CD4-positive, alpha-beta T cell treated with Interleukin-15 for 1 hour (primary cell): Measurements from ENCODE around the gene SLC6A20.

ENCODE experiments used
- DNase-seq: peaks from one replicate; pipeline ENCODE4 v3.0.0-alpha.2; 2020

Gene SLC6A20

DNA sequence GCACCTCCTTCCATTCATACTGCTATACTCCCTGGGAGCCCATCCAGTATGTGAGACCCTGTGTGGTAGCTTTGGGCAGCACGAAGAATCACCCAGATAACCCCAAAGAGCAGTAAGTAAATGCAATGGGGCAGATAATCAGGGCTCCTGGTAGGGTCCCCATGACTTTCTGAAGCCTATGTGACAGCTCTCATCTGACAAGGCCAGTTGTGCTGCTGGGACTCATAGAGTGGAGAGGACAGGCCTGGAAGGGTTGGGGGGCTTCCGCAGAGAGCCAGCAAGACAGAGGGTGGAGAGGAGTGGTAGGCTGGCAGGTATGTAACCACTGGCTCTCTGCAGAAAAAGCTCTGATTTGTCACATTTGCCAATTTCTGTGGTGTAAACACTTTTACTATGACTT lies 3.2 kb upstream of the SLC6A20 start:
- no peak for DNase-seq

DNA sequence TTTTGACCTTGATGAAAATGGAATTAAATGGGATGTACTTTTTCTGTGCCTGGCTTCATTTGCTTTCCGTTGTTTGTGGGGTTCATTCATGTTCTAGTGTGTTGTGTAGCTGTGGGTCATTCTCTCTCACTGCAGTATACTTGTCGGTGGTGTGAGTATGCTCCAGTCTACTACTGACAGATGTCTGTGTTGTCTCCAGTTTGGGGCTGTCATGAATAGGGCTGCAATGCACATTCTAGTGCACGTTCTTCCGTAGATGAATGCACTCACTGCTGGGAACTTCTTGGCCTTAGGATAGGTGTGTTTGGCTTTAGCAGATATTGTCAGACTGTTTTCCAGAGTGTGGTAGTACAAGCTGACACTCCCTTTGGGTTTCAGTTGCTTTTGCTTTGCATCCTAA lies 1.7 kb upstream of the SLC6A20 start:
- DNase-seq, result no peak

DNA sequence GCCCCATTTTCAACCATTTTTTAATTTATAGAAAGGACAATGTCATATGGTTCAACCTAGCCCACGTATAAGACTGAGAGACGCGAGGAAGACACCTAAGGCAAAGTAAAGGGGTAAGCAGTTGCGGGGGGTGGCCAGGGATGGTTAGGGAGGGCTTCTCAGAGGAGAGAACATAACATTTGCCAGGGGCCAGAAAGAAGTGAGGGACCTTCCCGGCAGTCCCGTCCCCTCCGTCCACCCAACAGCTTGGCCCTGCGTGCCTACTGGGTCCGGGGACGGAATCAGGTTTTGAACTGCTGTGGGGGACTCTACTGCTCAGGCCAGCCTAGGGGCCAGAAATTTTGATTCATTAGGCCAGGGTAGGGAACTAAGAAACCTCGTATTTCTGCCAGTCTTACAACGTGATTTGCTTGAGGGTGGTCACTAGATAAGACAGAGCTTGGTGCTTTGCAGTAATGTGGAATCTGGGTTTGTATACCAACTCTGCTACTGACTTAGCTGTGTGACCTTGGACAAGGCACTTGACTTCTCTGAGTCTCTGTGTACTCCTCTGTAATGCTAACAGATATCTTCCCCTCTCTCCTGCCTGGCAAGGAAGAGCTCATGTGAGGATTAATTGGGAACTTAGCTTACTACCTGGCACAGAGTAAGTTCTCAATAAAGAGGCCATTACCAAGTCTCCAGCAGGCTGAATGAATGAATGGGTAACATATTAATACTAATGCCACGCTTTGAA lies 734 bp upstream of the SLC6A20 start:
- no peak for DNase-seq

DNA sequence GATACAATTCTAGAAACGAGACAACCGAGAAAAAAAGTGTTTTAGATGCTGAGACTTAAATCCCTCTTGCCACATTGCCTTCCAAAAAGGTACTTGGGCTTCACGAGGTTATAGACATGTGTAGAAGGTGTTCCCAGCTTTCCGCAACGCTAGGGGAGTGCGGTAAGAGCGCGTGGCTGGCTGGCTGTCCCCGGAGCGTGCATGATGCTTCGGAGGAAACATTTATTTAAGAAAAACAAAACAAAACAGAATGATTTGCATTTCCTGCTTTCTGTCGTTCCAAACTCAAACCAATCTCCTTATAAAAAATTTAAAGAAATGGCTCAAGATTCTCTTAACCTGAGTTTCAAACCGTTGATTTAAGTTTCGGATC lies 841 bp downstream of the SLC6A20 start:
- no peak for DNase-seq

DNA sequence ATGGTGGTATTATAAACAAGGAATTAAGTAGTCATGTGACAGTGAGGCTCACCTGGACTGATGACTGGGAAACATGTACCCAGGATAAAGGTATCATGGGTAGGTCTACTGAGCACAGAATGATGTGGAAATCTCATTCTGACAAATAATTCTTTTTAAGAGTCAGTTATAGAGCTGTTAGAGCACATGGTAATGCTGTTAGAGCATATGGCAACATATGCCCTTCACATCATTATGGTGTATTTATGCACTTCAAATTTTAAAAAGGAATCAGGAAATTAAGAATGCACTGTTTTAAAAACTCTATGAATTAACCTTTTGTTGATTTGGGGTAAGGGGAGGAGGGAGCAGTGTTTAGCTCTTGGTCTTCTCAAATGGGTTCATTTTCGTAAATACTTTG lies 1.7 kb downstream of the SLC6A20 start:
- DNase-seq, result no peak

DNA sequence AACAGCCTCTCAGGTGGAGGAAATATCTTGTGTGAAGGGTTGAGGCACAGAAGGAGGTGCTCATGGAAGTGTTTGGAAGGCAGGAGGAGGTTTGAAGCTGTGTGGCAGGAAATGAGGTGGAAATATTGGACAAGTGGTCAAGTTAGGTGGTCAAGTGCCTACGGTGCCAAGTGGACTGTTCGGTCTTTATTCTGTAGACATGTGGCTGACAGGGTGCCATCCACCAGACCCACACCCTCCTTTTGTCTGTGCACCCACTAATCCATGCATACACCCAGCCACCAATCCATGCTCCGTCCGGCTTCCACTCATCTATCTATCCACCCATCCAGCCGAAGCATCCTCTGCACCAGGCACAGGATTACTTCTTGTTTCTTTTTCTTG lies 2.2 kb downstream of the SLC6A20 start:
- no peak for DNase-seq

DNA sequence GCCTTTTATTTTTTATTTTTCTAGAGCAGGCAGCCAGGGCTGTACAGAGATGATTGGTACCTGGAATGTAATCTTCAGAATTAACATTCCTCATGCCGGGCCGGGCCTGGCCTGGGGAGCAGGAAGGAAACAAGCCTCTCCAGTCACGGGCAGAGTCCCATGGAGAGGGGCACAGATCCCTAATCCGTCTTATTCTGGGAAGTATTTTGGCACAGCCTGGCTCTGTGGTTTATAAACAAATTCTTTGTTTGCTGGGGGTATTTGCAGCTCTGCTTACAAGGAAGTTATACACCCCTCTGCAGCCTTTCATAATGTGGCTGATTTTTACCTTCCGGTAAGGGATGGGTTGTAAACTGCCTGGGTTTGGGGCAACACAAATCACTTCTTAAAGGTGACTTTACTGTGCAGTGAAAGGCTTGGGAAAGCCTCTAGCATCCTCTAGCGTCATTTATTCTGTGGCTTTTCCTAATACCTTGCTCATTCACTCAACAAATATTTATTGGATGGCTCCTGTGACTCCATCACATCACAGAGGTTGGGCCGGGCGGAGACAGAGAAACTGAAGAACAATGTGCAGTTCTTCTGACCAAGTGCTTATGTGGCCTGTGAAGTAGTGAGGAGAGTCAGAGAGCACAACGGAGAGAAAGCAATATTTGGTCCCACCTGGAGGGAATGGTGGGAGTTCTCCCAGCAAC lies 2.7 kb downstream of the SLC6A20 start:
- DNase-seq, result no peak

DNA sequence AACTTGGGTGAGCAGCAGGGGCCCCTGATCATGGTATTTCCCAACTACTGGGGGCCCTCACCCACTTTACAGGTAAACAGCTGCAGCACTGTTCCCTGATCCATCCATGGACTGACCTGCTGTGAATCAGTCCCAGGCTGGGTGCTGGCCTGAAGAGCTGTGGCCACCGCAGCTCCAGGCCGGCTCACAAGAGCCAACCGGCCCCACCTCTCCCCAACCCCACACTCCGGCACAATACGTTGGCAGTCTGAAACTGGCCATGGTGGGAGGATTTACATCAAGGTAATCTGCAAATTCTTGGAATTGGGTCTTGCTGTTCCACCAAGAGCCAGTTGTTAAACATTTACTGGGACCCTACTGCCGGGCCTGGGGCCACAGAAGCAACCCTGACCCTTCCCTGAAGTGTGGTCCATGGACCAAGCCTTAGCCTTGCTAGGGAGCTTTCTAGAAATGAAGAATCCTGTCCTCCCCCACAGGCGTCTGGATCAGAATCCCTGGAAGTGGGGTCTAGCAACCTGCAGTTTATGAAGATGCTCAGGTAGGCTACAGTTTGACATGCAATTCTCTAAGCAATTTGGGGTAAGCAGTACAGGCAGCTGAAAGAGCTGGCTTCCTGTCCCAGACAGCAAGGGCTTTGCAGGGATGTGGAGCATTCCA lies 3.7 kb downstream of the SLC6A20 start:
- no peak for DNase-seq

DNA sequence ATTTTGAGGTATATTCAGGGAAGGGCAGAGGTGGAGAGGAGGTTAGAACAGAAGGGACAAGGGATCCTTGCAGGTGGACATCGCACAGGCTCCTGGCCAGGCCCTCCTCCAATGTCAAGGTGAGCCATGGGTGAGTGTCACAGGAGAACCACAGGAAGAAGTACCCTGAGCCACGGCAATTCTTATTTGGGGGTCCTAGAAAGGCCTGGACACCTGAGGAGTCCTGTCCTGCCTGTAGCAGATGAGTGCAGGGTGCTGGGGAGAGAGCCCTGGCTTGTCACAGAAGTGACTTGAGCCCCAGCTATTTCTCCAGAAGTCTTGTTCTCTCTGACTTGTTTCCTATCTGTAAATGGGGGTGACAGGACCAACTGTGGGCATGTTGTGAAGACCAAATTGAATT lies 4.3 kb downstream of the SLC6A20 start:
- no peak for DNase-seq

DNA sequence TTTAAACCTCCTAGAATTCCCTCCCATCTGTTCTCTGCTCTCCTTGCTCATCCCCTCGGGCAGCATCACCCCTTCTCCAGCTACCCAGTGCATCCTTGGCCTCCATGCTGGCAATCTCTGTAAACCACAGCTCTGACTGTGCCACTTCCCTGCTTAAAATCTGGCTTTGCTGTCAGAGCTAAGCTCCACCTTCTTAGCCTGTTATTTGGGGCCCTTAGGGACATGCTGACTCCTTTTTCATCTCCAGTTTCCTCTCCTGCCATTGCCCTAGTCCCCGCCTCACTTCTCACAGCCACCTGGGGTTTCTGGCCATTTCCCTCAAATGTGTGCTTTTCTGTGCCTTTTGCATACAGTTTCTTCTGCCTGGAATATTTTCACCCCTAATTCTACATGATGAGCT lies 5.7 kb downstream of the SLC6A20 start:
- DNase-seq, result no peak

DNA sequence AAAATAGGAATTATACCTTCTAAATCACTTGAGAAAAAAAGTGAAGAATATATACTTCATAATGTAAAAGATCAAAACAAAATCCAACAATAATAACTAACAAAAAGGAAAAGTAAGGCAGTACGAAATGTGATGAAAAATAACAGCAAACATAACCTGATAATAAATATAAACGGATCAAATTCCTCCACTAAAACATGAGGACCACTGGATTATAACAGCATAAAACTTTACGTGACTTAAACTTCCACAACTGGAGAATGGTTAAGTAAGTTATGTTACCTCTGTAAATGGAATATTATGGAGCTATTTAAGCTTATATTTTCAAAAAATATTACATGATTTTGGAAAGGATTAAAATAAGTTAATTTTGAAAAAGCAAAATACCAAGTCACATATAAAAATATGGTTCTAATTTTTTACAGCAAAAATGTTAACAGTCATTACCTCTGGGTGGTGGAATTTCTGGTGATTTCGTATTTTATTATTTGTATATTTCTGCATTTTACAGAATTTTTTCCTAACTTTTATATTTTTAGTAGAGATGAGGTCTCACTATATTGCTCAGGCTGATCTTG lies 7.0 kb downstream of the SLC6A20 start:
- DNase-seq, result no peak

DNA sequence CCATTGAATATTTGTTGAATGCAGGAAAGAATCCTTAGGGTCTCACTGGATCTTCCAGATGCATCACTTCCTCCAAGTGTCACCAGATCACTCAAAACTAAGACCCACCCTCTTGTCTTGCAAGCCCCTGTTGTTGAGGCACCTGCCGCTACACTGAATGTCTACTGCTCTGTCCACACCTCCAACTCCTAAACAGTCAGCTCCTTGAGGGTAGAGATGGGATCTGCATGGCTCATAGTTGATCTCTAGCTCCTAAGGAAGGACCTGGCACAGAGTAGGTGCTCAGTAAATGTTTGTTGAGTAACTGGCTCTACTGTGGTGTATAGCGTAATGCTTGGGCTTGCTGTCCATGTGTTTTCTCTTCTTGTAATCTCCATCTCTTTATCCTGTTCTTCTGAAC lies 8.8 kb downstream of the SLC6A20 start:
- no peak for DNase-seq

DNA sequence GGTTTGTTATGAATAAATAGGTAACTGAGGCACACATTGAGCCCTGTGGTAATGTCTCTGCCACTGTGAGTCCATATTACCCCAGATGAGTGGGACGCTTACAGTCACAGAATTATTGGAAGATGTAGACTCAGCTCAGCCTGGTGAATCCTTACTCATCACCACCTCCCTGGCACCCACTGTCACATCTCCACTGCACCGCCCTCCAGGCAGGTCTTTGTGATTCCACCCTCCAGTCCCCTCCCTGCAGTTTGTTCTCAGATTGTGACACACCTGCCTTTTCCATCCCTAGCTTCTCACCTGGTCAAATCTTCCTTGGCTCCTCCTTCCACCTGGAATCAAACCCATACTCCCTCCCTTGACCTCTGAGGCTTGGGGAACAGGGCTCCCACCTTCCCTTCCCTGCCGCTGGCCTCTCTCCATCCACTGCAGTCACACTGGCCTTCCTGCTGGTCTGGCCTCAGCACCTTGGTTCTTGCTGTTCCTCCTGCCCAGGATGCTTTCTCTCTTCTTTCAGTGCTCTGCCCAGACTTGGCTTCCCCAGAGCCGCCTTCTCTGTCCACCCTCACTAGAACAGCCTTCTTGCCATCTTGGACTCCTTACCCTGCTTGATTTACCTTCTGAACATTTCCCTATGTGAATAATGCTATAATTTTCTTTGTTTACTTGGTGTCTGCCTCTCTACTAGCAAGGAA lies 9.4 kb downstream of the SLC6A20 start:
- DNase-seq, result no peak

DNA sequence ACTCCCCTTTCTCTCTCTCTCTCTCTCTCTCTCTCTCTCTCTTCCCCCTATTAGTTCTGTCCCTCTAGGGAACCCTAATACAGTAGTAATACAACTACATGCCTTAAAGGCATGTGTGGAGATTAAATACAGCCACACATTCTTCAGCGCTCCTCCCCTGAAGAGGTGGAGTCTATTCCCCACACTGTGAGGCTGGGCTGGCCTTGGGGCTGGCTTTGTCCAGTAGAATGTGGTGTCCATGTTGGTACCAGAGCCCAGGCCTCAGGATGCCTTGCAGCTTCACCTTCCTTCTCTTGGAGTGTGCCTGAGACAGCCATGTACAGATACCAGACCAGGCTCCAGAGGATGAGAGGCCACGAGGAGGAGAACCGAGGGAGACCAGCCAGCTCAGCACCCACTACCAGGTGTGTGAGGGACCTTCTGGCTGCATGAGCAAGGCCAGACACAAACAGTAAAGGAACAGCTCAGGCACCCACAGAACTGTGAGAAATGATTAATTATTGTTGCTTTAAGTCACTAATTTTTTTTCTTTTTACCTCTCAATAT lies 10.7 kb downstream of the SLC6A20 start:
- no peak for DNase-seq

DNA sequence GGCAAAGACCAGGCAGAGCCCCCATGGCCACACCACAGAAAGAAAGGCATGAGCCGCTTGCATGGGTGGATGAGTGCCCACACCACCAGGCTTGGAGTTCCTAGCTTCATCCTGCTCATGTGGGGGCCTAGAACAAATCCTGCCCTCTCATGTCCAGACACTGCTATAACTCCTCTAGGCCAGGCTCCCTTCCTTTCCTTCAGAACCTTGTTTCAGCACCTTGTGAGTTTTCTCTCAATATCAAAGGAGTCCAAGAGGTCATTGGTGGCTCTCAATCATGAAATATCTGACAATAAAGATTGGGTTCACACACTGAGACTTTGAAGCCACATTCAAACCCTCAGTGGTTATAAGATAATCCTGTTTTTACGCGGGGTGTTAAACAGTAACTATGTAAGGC lies 12.7 kb downstream of the SLC6A20 start:
- DNase-seq, result no peak

DNA sequence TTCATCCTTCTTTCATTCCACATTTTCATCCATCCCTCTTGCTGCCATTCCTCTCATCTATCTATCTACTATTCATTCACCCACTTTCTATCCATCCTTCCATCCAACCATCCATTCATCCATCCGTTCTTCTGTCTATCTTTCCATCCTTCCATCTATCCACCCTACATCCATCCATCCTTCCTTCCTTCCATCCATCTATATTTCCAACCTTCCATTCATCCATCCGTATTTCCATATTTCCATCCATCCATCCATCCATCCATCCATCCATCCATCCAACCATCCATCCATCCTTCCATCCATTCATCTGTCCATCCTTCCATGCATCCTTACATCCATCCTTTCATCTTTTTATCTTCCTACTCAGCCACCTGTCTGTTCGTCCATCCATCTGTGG lies 14.0 kb downstream of the SLC6A20 start:
- no peak for DNase-seq

DNA sequence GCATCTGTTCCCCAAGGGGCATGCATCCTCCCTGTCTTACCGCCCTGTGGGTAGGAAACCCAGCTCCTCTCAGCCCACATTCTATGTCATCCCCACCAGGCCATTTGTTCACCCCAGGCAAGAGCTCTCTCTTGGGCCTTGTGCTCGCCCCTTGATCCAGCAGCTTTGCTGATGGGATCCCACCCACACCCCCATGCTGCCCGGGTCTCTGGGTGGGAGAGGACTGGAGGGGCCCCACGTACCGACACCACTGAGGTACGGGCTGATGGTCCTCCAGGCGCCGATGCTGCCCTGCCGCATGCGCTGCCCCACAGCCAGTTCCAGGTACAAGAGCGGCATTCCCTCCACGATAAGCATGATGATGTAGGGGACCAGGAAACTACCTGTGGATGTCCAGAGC lies 14.5 kb downstream of the SLC6A20 start:
- DNase-seq, result no peak

DNA sequence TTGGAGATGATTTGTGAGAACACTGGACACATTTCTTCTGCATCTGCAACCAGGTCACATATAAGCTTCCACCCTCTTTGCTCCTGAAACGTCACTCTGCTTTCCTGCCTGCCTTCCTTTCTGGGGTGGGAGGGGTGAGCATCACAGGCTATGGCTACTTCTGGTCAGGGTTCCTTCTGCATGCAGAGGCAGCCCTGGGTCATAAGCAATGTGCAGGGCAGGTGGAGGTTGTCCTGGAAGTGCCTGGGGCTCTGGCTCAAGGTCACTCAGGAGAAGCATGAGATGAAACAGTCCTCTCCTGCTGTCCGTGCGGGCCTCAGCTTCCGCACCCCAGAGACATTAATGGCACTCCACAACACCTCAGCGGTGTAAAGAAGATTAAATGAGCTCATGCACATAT lies 15.1 kb downstream of the SLC6A20 start:
- DNase-seq, result no peak

DNA sequence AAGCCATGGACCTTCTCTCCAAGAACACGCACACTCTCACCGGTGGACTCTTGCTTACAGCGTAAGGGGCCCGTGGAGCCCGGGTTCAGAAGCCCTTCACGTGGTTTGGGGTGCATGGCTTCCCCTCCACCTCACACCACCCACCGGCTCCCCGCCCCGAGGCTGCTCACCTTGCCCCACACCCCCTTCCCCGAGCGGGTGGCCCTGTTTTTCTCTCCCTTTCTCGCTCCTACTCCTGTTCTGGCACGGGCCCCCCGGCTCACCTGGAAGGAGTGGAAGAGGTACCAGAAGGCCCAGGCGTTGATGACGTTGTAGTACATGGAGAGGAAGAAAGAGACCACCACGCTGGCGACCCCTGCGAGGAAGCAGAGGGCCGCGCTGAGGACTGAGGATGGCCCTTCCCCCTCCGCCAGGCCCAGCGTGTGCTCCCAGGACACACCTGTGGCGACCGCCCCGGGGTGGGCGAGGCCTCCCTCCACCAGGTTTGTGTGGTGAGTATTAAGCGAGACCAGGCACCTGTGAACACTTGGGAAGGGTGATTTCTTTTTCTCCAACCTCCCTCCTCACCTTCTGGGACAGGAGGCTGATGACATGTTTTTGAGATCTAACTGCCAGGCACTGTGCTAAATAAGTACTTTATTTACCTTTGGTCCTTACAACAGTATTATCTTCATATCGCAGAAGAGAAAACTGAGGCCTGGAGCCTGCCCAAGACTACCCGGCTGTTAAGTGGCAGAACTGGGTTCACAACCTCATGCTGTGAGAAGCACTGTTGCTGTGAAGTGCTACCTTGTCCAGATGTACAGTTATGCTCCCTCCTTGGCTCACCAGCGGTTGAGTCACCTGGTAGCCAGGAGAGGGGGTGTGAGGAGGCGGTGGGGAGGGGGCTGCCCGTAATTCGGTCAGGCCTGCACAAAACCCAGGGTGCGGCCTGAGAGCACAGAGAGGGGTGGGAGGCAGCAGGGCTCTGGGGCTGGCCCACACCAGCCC lies 16.3 kb downstream of the SLC6A20 start:
- DNase-seq, result no peak

DNA sequence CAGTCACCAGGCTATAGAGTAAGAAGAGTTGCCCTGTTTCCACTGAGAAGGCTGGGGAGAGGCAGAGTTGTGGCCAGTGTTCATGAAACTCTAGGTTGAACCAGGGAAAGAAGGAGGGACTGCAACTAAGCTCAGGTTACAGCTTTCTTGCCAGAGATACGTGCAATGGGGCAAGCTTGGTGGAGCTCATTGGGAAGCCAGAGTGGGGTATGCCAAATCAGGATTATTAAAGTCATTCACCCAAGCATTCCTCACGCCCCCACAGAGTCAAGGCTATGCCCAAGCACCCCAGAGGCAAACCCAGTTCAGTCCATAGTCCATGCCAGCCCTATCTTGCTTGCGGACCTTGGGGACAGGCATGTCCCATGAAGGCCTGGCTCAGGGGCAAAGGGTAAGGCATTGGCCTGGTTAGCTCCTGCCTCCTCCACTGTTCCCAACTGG lies 17.6 kb downstream of the SLC6A20 start:
- DNase-seq, result no peak

DNA sequence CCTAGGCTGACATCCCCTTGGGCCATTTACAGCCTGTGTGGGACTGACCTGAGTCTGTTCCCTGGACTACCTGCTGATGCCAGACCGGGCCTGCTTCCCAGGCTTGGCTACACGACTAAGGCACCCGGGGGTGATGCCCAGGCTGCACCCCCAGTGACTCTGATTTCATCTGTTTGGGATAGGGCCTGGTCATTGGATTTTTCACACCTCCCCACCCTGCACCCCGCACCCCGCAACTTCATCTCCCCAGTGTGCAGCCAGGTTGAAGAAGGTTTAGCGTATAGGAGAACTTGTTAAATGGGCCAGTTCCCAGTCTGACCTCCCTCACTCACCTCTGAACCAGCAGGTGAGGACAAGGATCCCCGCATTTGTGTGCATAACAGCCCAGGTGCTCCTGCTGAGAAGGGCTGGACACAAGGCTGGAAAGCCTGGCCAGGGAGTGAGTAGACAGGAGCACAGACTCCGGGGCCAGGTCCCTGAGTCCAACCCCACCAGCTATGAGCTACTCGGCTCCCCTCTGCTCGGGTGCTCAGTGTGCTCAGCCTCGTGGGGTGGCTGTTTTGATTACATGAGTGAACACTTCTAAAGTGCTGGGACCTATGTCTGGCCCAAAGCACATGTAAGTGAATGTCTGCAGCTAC lies 18.5 kb downstream of the SLC6A20 start:
- no peak for DNase-seq
